Small intestine (tissue), 7 donors: ENCODE data around the gene DPP4. TPM values are rescaled to one million over a fixed set of nuclear protein-coding genes. Genes with fewer than 3 reads are reported as not detected.
A peak's percentile ranks its signal among the peaks of the same experiment; 100 is the strongest.

Experiments
- DNase-seq, 2 donors: peaks; one replicate each; pipeline versions ENCODE4 v3.0.0 to v3.0.0-alpha.2; 2013
- FAIRE-seq: peaks from 2 replicates; lab custom pipeline; 2012; peaks lifted over from hg19 to GRCh38; lab: Jason Lieb, UNC
- H3K27ac ChIP-seq, 3 donors: one replicate each; pipeline ENCODE4 v1.5.1; 2013; ENCODE audit warnings: low read length in 2 of 3, mild to moderate bottlenecking in 2 of 3, control low read depth in 1 of 3, inconsistent platforms in 1 of 3, low read depth in 1 of 3, moderate library complexity in 1 of 3
- H3K27me3 ChIP-seq, 3 donors: one replicate each; pipeline ENCODE4 v1.6.1; 2013; ENCODE audit warnings: low read length in 3 of 3, inconsistent platforms in 1 of 3; ENCODE audit not compliant: control insufficient read depth in 3 of 3, insufficient read depth in 3 of 3
- H3K36me3 ChIP-seq, 3 donors: one replicate each; pipeline ENCODE4 v1.6.1; 2013; ENCODE audit warnings: low read length in 3 of 3, inconsistent platforms in 1 of 3, low read depth in 1 of 3, mild to moderate bottlenecking in 1 of 3, moderate library complexity in 1 of 3; ENCODE audit not compliant: control insufficient read depth in 3 of 3, insufficient read depth in 2 of 3
- H3K4me1 ChIP-seq, 3 donors: one replicate each; pipeline ENCODE4 v1.6.1; 2013; ENCODE audit warnings: low read length in 2 of 3, inconsistent platforms in 1 of 3, low read depth in 1 of 3, mild to moderate bottlenecking in 1 of 3, moderate library complexity in 1 of 3; ENCODE audit not compliant: control insufficient read depth in 3 of 3, insufficient read depth in 2 of 3
- H3K4me3 ChIP-seq, 3 donors: one replicate each; pipeline ENCODE4 v1.5.1; 2013; ENCODE audit warnings: low read length in 3 of 3, control low read depth in 1 of 3, inconsistent platforms in 1 of 3, low read depth in 1 of 3, mild to moderate bottlenecking in 1 of 3, moderate library complexity in 1 of 3
- H3K9me3 ChIP-seq, 2 donors: one replicate each; pipeline ENCODE4 v1.6.1; 2013; ENCODE audit warnings: low read depth in 1 of 2, low read length in 1 of 2; ENCODE audit not compliant: control insufficient read depth in 2 of 2, insufficient read depth in 1 of 2
- WGBS, 3 donors: extraction: QIAGEN DNeasy Blood & Tissue Kit; methylation state at CpG; one replicate each; pipeline ENCODE4 v1.1.7; 2013; 5-methylcytosine and 5-hydroxymethylcytosine counted together
- polyA plus RNA-seq, 4 donors: library from polyadenylated mRNA; stranded (reverse) in 3 of 4; unstranded in 1 of 4; fragments of 200-250 nt in 3 of 4; fragments of 120-200 nt in 1 of 4; gene quantifications; one replicate each; pipeline versions ENCODE4 v1.2.1 to v1.2.3, GENCODE V29; 2013
- donor health status: healthy with polysubstance abuse.
- donor health status: control.
- donor health status: control.
- donor health status: Bipolar disorder and iron deficiency.
- donor health status: healthy.

The DPP4 gene
- polyA plus RNA-seq, 4 donors = 35.8 to 253 (median 52.0) TPM

GRCh38 chr2:161992531-161992930, 81.5 kb downstream of the DPP4 start:
- Histone ChIP-seq H3K4me3 (no peak overlapping the region), H3K9me3 (no peaks in the 10 kb centered on the region), H3K36me3 (peaks cover 0 to 6% (median 5%) of the 10 kb centered on the region in 3 donors), H3K27ac (peak overlapping the region in 1 of 3 donors; percentile 25), H3K27me3 (no peaks in the 10 kb centered on the region), H3K4me1 (no peaks in the 10 kb centered on the region)
- FAIRE-seq (no peak), DNase-seq (peak in 1 of 2 donors; percentile 45)
- 56 to 68% (median 64%) methylated on average over 3 of the region's 3 CpGs for WGBS, 3 donors

- Histone ChIP-seq H3K36me3 (peaks cover 0 to 6% (median 5%) of the 10 kb centered on the region in 3 donors), H3K4me1 (no peaks in the 10 kb centered on the region), H3K9me3 (no peaks in the 10 kb centered on the region), H3K27me3 (no peaks in the 10 kb centered on the region), H3K4me3 (no peak overlapping the region), H3K27ac (no peak overlapping the region)
- 88 to 98% (median 94%) methylated on average over 1 of the region's 1 CpG for WGBS, 3 donors
- DNase-seq (no peak), FAIRE-seq (no peak)
Observed at GRCh38 chr2:161991991-161992390, 82.0 kb downstream of the DPP4 start.

GRCh38 chr2:161990741-161991140, 83.3 kb downstream of the DPP4 start:
- H3K4me3 ChIP-seq = no peak overlapping the region
- 92 to 95% (median 93%) methylated on average over 1 of the region's 1 CpG for WGBS, 3 donors
- no peak for FAIRE-seq
- no peaks in the 10 kb centered on the region for H3K27me3 ChIP-seq
- H3K4me1 ChIP-seq = peaks cover 0 to 7% (median 0%) of the 10 kb centered on the region in 3 donors
- H3K36me3 ChIP-seq = peaks cover 0 to 6% (median 5%) of the 10 kb centered on the region in 3 donors
- H3K9me3 ChIP-seq = no peaks in the 10 kb centered on the region
- no peak overlapping the region for H3K27ac ChIP-seq
- DNase-seq = peak in 1 of 2 donors; percentile 24

- no peak overlapping the region for H3K27ac ChIP-seq
- WGBS, 3 donors = 83 to 85% (median 84%) methylated on average over 2 of the region's 2 CpGs
- no peaks in the 10 kb centered on the region for H3K27me3 ChIP-seq
- H3K9me3 ChIP-seq = no peaks in the 10 kb centered on the region
- peaks cover 0 to 7% (median 0%) of the 10 kb centered on the region in 3 donors for H3K4me1 ChIP-seq
- H3K36me3 ChIP-seq = peaks cover 0 to 5% (median 3%) of the 10 kb centered on the region in 3 donors
- DNase-seq = no peak
- no peak overlapping the region for H3K4me3 ChIP-seq
- no peak for FAIRE-seq
Observed at GRCh38 chr2:161990036-161990435, 84.0 kb downstream of the DPP4 start.

- 84 to 96% (median 89%) methylated on average over 1 of the region's 1 CpG for WGBS, 3 donors
- H3K4me1 ChIP-seq = peaks cover 0 to 7% (median 0%) of the 10 kb centered on the region in 3 donors
- no peak overlapping the region for H3K4me3 ChIP-seq
- FAIRE-seq (no peak), DNase-seq (no peak)
- H3K9me3 ChIP-seq = no peaks in the 10 kb centered on the region
- H3K27me3 ChIP-seq = no peaks in the 10 kb centered on the region
- peak overlapping the region in 1 of 3 donors; percentile 32 for H3K27ac ChIP-seq
- H3K36me3 ChIP-seq = peaks cover 0 to 5% (median 0%) of the 10 kb centered on the region in 3 donors
Observed at GRCh38 chr2:161988589-161988988, 85.4 kb downstream of the DPP4 start.

GRCh38 chr2:161987311-161987710, 86.7 kb downstream of the DPP4 start:
- 83 to 96% (median 95%) methylated on average over 2 of the region's 2 CpGs for WGBS, 3 donors
- no peak for FAIRE-seq

GRCh38 chr2:161983866-161984265, 90.1 kb downstream of the DPP4 start:
- Histone ChIP-seq H3K36me3 (no peaks in the 10 kb centered on the region), H3K9me3 (no peaks in the 10 kb centered on the region), H3K4me1 (peaks cover 4 to 32% (median 6%) of the 10 kb centered on the region in 3 donors), H3K27me3 (no peaks in the 10 kb centered on the region), H3K27ac (no peak overlapping the region), H3K4me3 (no peak overlapping the region)
- FAIRE-seq = no peak
- no peak for DNase-seq
- 87 to 93% (median 89%) methylated on average over 1 of the region's 1 CpG for WGBS, 3 donors

More at GRCh38 chr2:161987311-161987710, 86.7 kb downstream of the DPP4 start:
- DNase-seq = no peak
- peaks cover 0 to 5% (median 0%) of the 10 kb centered on the region in 3 donors for H3K36me3 ChIP-seq
- H3K4me3 ChIP-seq = no peak overlapping the region
- H3K4me1 ChIP-seq = peaks cover 3 to 17% (median 4%) of the 10 kb centered on the region in 3 donors
- no peak overlapping the region for H3K27ac ChIP-seq
- H3K9me3 ChIP-seq = no peaks in the 10 kb centered on the region
- H3K27me3 ChIP-seq = no peaks in the 10 kb centered on the region

GRCh38 chr2:161983331-161983651, 90.7 kb downstream of the DPP4 start:
- FAIRE-seq (no peak), DNase-seq (peak in 1 of 2 donors; percentile 55)
- H3K9me3 ChIP-seq = no peaks in the 10 kb centered on the region
- 15 to 31% (median 17%) methylated on average over 1 of the region's 1 CpG for WGBS, 3 donors
- H3K4me1 ChIP-seq = peaks cover 4 to 32% (median 6%) of the 10 kb centered on the region in 3 donors
- H3K27ac ChIP-seq = no peak overlapping the region
- no peak overlapping the region for H3K4me3 ChIP-seq
- no peaks in the 10 kb centered on the region for H3K27me3 ChIP-seq
- H3K36me3 ChIP-seq = no peaks in the 10 kb centered on the region
